HepG2 (cell line): ENCODE measurements around the gene TRERF1.

ENCODE experiments used
- CTCF ChIP-seq: sonication (generic); formaldehyde crosslinking; IDR thresholded peaks from 2 replicates; pipeline ENCODE4 v1.5.0; 2020; ENCODE audit warnings: mild to moderate bottlenecking, missing genetic modification reagents, moderate library complexity
- SMARCE1 ChIP-seq: fragments of 450-650 bp; IDR thresholded peaks from 2 replicates; pipeline ENCODE4 v1.6.1; 2017; ENCODE audit warnings: borderline replicate concordance
- ZFP91 ChIP-seq: sonication (generic); formaldehyde crosslinking; IDR thresholded peaks from 2 replicates; pipeline ENCODE4 v1.9.0; 2022; ENCODE audit warnings: missing genetic modification reagents, mild to moderate bottlenecking, borderline replicate concordance
- ZNF18 ChIP-seq: sonication (generic); formaldehyde crosslinking; IDR thresholded peaks from 2 replicates; pipeline ENCODE4 v1.8.0; 2022; ENCODE audit warnings: mild to moderate bottlenecking, missing genetic modification reagents; ENCODE audit not compliant: insufficient replicate concordance
- ZNF205 ChIP-seq: IDR thresholded peaks from 2 replicates; pipeline ENCODE4 v1.6.1; 2018; ENCODE audit warnings: missing biosample characterization, missing genetic modification reagents
- ZNF558 ChIP-seq: sonication (generic); formaldehyde crosslinking; IDR thresholded peaks from 2 replicates; pipeline ENCODE4 v1.9.0; 2022; ENCODE audit warnings: mild to moderate bottlenecking, missing genetic modification reagents, borderline replicate concordance
- ZNF629 ChIP-seq: sonication (generic); formaldehyde crosslinking; conservative IDR thresholded peaks from 2 replicates; pipeline ENCODE4 v1.5.0; 2020; ENCODE audit warnings: missing genetic modification reagents
- ZNF761 ChIP-seq: sonication (generic); formaldehyde crosslinking; conservative IDR thresholded peaks from 2 replicates; pipeline ENCODE4 v1.4.0; 2020; ENCODE audit warnings: mild to moderate bottlenecking, missing genetic modification reagents
- ZNF839 ChIP-seq: sonication (generic); formaldehyde crosslinking; IDR thresholded peaks from 2 replicates; pipeline ENCODE4 v1.4.0; 2020; ENCODE audit warnings: missing genetic modification reagents, mild to moderate bottlenecking, borderline replicate concordance

- no peak for TF ChIP-seq ZNF761
- TF ChIP-seq ZNF558 (CRISPR knock-in tag) = no peak
- TF ChIP-seq ZNF629 = no peak
- no peak for TF ChIP-seq ZFP91
- no peak for TF ChIP-seq ZNF18 (CRISPR knock-in tag)
- no peak for TF ChIP-seq ZNF205 (CRISPR knock-in tag)
- no peak for TF ChIP-seq CTCF (CRISPR knock-in tag)
- no peak for TF ChIP-seq ZNF839 (CRISPR knock-in tag)
- TF ChIP-seq SMARCE1 = no peak
Observed at GRCh38 chr6:42176981-42177380, 274.7 kb downstream of the TRERF1 start.
